Lung (tissue), 12 donors: Measurements from ENCODE around the gene FGF1. TPM values are rescaled to one million over a fixed set of nuclear protein-coding genes. Genes with fewer than 3 reads are reported as not detected.

Experiments
- ATAC-seq: fragments of 200-7000 bp; cut with Tn5 transposase; one replicate; pipeline ENCODE4 v1.9.1; 2020; ENCODE audit warnings: moderate number of reproducible peaks; ENCODE audit not compliant: insufficient read depth, low FRiP score
- DNase-seq, 3 donors: peaks; one replicate each; pipeline ENCODE4 v3.0.0-alpha.2; 2013 to 2017
- H3K27ac ChIP-seq, 2 donors: one replicate each; pipeline ENCODE4 v1.5.1; 2013; ENCODE audit warnings: mild to moderate bottlenecking in 2 of 2, moderate library complexity in 2 of 2, control low read depth in 1 of 2, inconsistent platforms in 1 of 2, low read depth in 1 of 2, low read length in 1 of 2
- H3K27me3 ChIP-seq, 3 donors: one replicate each; pipeline ENCODE4 v1.5.1; 2013; ENCODE audit warnings: low read length in 2 of 3; ENCODE audit not compliant: control insufficient read depth in 3 of 3, insufficient read depth in 3 of 3
- H3K36me3 ChIP-seq, 4 donors: one replicate each; pipeline ENCODE4 v1.5.1; 2013; ENCODE audit warnings: low read length in 4 of 4, mild to moderate bottlenecking in 1 of 4, moderate library complexity in 1 of 4; ENCODE audit not compliant: control insufficient read depth in 4 of 4, insufficient read depth in 4 of 4
- H3K4me1 ChIP-seq, 5 donors: one replicate each; pipeline ENCODE4 v1.5.1; 2013; ENCODE audit warnings: low read length in 5 of 5, mild to moderate bottlenecking in 2 of 5, moderate library complexity in 1 of 5; ENCODE audit not compliant: control insufficient read depth in 5 of 5, insufficient read depth in 5 of 5
- H3K4me3 ChIP-seq: one replicate; pipeline ENCODE4 v1.5.1; 2013; ENCODE audit warnings: mild to moderate bottlenecking, control low read depth, moderate library complexity
- H3K9ac ChIP-seq, 2 donors: one replicate each; pipeline ENCODE4 v1.5.1; 2013; ENCODE audit warnings: low read length in 2 of 2, control low read depth in 1 of 2; ENCODE audit not compliant: insufficient read depth in 1 of 2
- H3K9me3 ChIP-seq, 4 donors: one replicate each; pipeline ENCODE4 v1.5.1; 2013; ENCODE audit warnings: low read length in 3 of 4, mild to moderate bottlenecking in 1 of 4, moderate library complexity in 1 of 4; ENCODE audit not compliant: control insufficient read depth in 4 of 4, insufficient read depth in 3 of 4
- WGBS, 2 donors: extraction: QIAGEN DNeasy Blood & Tissue Kit; methylation state at CpG; one replicate each; pipeline ENCODE4 v1.1.7; 2013; 5-methylcytosine and 5-hydroxymethylcytosine counted together
- polyA plus RNA-seq, 2 donors: library from polyadenylated mRNA; stranded (reverse); fragments of 200-250 nt; gene quantifications; one replicate each; pipeline ENCODE4 v1.2.1, GENCODE V29; 2013
- total RNA-seq, 2 donors: library from RNA; depleted of rRNA in 1 of 2; stranded (reverse); fragments of >200 nt in 1 of 2; gene quantifications; one replicate each; pipeline ENCODE4 v1.2.1, GENCODE V29; 2014 to 2021
- TF ChIP-seq, protein P1 (sequence below): IDR thresholded peaks from 2 replicates; pipeline ENCODE4 v1.5.1; 2012; ENCODE audit warnings: mild to moderate bottlenecking; ENCODE audit errors: control extremely low read depth, extremely low read depth
- donor health status: control.
- donor health status: control.
- donor health status: Bipolar disorder and iron deficiency.
- donor health status: healthy.
- donor health status: DM: yes; HTN: yes; CAD: no.

FGF1 gene
- total and polyA plus RNA-seq, 4 donors = 0.47 to 1.4 (median 1.0) TPM

DNA sequence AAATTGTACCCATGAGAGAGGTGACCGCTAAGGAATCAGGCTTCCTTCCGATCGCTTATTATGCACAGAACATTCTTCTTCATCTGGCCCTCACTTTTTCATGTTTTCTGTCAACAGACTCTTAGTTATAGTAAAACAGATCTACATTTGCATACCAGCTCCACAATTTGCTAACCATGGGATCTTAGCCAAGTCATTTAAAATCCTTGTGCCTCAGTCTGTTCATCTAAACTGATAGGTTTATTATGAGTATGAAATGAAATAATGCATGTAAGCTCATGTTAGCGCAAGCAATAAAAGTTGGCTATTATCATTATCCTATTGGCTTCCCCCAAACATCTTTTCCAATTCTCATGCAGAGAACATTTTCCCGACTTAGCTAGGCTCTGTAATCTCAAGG lies 42.3 kb downstream of the FGF1 start:
- Histone ChIP-seq H3K9me3 (no peaks in the 10 kb centered on the region), H3K4me3 (no peak overlapping the region), H3K36me3 (no peaks in the 10 kb centered on the region), H3K4me1 (peaks cover 0 to 6% (median 4%) of the 10 kb centered on the region in 5 donors), H3K9ac (no peak overlapping the region), H3K27me3 (no peaks in the 10 kb centered on the region), H3K27ac (no peak overlapping the region)
- ATAC-seq (no peak), DNase-seq (no peak)
- TF ChIP-seq, protein P1, sequence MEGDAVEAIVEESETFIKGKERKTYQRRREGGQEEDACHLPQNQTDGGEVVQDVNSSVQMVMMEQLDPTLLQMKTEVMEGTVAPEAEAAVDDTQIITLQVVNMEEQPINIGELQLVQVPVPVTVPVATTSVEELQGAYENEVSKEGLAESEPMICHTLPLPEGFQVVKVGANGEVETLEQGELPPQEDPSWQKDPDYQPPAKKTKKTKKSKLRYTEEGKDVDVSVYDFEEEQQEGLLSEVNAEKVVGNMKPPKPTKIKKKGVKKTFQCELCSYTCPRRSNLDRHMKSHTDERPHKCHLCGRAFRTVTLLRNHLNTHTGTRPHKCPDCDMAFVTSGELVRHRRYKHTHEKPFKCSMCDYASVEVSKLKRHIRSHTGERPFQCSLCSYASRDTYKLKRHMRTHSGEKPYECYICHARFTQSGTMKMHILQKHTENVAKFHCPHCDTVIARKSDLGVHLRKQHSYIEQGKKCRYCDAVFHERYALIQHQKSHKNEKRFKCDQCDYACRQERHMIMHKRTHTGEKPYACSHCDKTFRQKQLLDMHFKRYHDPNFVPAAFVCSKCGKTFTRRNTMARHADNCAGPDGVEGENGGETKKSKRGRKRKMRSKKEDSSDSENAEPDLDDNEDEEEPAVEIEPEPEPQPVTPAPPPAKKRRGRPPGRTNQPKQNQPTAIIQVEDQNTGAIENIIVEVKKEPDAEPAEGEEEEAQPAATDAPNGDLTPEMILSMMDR = no peak
- whole genome bisulfite sequencing, 2 donors = 87 to 91% methylated on average over 5 of the region's 5 CpGs

DNA sequence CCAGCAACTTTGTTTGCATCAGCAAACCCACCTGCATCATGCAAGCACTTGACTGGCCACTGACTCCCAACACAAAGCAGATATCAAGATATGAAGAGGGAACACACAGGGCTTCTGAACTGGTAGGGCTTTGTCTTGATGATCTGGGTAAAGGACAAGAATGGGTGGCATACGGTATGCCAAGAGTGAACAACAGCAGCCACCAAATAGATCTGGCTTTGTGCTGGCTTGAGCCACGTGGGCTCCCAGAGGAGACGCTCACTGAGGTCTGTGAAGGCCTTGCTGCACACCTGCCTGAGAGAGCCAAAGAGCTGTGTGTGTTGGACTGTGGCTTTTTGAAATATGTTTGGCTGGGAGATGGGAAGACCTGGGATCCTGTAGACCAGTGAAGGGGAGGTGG lies 43.5 kb downstream of the FGF1 start:
- H3K9me3 ChIP-seq = no peaks in the 10 kb centered on the region
- DNase-seq (no peak), ATAC-seq (no peak)
- TF ChIP-seq, protein P1 = no peak
- no peak overlapping the region for H3K9ac ChIP-seq
- H3K4me3 ChIP-seq = no peak overlapping the region
- peaks cover 0 to 6% (median 4%) of the 10 kb centered on the region in 5 donors for H3K4me1 ChIP-seq
- no peaks in the 10 kb centered on the region for H3K36me3 ChIP-seq
- H3K27ac ChIP-seq = no peak overlapping the region
- H3K27me3 ChIP-seq = no peaks in the 10 kb centered on the region
- 97% methylated on average over 3 of the region's 3 CpGs for WGBS, 2 donors

DNA sequence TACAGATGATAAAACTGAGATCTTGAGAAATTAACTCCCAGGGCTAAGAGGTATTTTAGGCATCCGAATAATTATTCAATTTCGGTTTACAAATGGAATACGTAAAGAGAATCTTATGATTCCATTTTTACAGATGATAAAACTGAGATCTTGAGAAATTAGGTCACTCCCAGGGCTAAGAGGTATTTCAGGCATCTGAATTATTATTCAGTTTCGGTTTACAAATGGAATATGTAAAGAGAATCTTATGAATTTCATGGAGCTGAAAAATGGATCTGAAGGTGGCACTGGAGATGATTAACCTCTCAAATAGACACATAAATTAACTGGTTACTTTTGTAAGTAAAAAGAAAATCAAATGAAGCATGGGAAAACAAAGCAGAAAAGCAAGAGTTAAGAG lies 44.2 kb downstream of the FGF1 start:
- no peaks in the 10 kb centered on the region for H3K27me3 ChIP-seq
- TF ChIP-seq, protein P1 = no peak
- H3K27ac ChIP-seq = no peak overlapping the region
- no peak overlapping the region for H3K9ac ChIP-seq
- H3K4me1 ChIP-seq = peaks cover 0 to 6% (median 4%) of the 10 kb centered on the region in 5 donors
- H3K36me3 ChIP-seq = no peaks in the 10 kb centered on the region
- no peak overlapping the region for H3K4me3 ChIP-seq
- no peaks in the 10 kb centered on the region for H3K9me3 ChIP-seq
- WGBS, 2 donors = 81 to 89% methylated on average over 4 of the region's 4 CpGs
- ATAC-seq (no peak), DNase-seq (no peak)

DNA sequence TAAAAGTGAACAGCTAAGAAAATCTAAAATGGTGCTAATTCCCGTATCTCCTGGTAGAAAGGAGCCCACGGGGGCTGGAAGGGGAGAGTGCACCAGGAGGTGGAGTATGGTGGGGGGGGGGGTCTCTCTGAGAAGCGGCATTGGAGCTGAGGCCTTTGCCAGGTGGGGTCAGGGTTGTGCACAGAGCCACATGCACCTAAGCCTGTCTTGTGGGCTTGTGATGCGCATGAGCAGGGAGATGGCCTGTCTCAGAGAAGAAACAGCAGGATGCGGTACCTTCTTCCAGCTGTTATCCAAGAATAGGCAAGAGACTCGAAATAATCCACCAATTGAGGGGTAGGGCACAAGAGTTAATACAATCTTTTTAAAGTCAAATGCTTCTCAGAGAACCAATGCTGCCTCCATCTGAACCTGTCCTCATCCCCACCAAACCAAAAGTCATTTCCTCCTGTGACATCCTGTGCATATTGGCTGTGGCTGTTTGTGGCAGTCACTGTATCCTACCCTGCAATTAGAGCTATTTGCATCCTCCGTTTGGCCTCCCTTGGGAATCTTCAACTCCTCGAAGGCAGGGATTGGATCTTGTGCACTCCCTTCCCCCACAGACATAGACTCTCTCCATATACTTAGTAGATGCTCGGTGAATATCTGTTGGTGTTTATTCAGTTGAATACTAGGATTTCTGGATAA lies 45.4 kb downstream of the FGF1 start:
- no peaks in the 10 kb centered on the region for H3K27me3 ChIP-seq

More for the DNA sequence above, 45.4 kb downstream of the FGF1 start:
- DNase-seq (no peak), ATAC-seq (no peak)
- no peaks in the 10 kb centered on the region for H3K36me3 ChIP-seq
- 69 to 74% methylated on average over 9 of the region's 9 CpGs for WGBS, 2 donors
- no peaks in the 10 kb centered on the region for H3K9me3 ChIP-seq
- no peak overlapping the region for H3K4me3 ChIP-seq
- H3K27ac ChIP-seq = no peak overlapping the region
- peaks cover 0 to 8% (median 2%) of the 10 kb centered on the region in 5 donors for H3K4me1 ChIP-seq
- TF ChIP-seq, protein P1 = no peak
- no peak overlapping the region for H3K9ac ChIP-seq
